HepG2 (cell line): ENCODE measurements around the gene PLSCR2. TPM values are rescaled to one million over a fixed set of nuclear protein-coding genes. Genes with fewer than 3 reads are reported as not detected.

Experiments
- HNRNPLL ChIP-seq: fragments of 200-400 bp; formaldehyde crosslinking; IDR thresholded peaks from 2 replicates; pipeline ENCODE4 v1.6.1; 2017; ENCODE audit warnings: mild to moderate bottlenecking, low read depth, low read length; ENCODE audit not compliant: poor library complexity, severe bottlenecking
- MXD3 ChIP-seq: IDR thresholded peaks from 2 replicates; pipeline ENCODE4 v1.6.1; 2016; ENCODE audit warnings: mild to moderate bottlenecking, missing biosample characterization, missing genetic modification reagents
- PRDM4 ChIP-seq: sonication (generic); formaldehyde crosslinking; IDR thresholded peaks from 2 replicates; pipeline ENCODE4 v1.9.0; 2021; ENCODE audit warnings: missing genetic modification reagents, borderline replicate concordance
- SOX6 ChIP-seq, 2 experiments: fragments of 450-650 bp in 1 of 2; sonication (generic) in 1 of 2; formaldehyde crosslinking in 1 of 2; IDR thresholded peaks; 2 replicates each; pipeline versions ENCODE4 v1.4.0 to v1.6.1; 2017 to 2020; ENCODE audit warnings: antibody characterized with exemption in 1 of 2, mild to moderate bottlenecking in 1 of 2, missing genetic modification reagents in 1 of 2
- SSRP1 ChIP-seq: IDR thresholded peaks from 2 replicates; pipeline ENCODE4 v1.6.1; 2016; ENCODE audit warnings: control low read depth
- U2AF1 ChIP-seq: fragments of 200-400 bp; formaldehyde crosslinking; optimal IDR thresholded peaks from 2 replicates; pipeline ENCODE3; 2017; ENCODE audit warnings: mild to moderate bottlenecking, low read depth, low read length
- ZBTB40 ChIP-seq, 2 experiments: fragments of 450-650 bp in 1 of 2; sonication (generic) in 1 of 2; formaldehyde crosslinking in 1 of 2; IDR thresholded peaks; 2 replicates each; pipeline versions ENCODE4 v1.6.1 to v1.8.0; 2016 to 2022; ENCODE audit warnings: antibody characterized with exemption in 1 of 2, mild to moderate bottlenecking in 1 of 2, missing genetic modification reagents in 1 of 2
- ZNF230 ChIP-seq: sonication (generic); formaldehyde crosslinking; IDR thresholded peaks from 2 replicates; pipeline ENCODE4 v1.4.0; 2020; ENCODE audit warnings: mild to moderate bottlenecking, missing genetic modification reagents
- ZSCAN25 ChIP-seq: sonication (generic); formaldehyde crosslinking; IDR thresholded peaks from 2 replicates; pipeline ENCODE4 v1.8.0; 2022; ENCODE audit warnings: mild to moderate bottlenecking, missing genetic modification reagents
- polyA plus RNA-seq, 8 experiments: library from polyadenylated mRNA; depleted of rRNA in 3 of 8; stranded (reverse) in 7 of 8; unstranded in 1 of 8; fragments of >200 nt; fragmentation: Illumina TruSeq in 4 of 8; extraction: Trizol in 4 of 8; gene quantifications; 2 replicates each; pipeline versions ENCODE4 v1.2.1 to v1.2.3, GENCODE V29; 2011 to 2016; ENCODE audit warnings: low read depth in 4 of 8, missing spikeins in 1 of 8, mixed read lengths in 1 of 8; ENCODE audit not compliant: insufficient read depth in 1 of 8
- total RNA-seq, 5 experiments: library from RNA; depleted of rRNA; stranded (reverse); fragments of >200 nt; fragmentation: Illumina TruSeq; extraction: Trizol; gene quantifications; 2 replicates each; pipeline ENCODE4 v1.2.3, GENCODE V29; 2016; ENCODE audit warnings: low read depth in 1 of 5
- TF ChIP-seq, protein P1 (sequence below): sonication (generic); formaldehyde crosslinking; IDR thresholded peaks from 2 replicates; pipeline ENCODE4 v1.9.0; 2021; ENCODE audit warnings: missing genetic modification reagents, borderline replicate concordance

Gene PLSCR2
- total and polyA plus RNA-seq, 2 of the 13 experiments (the other 11 are each of a cell fraction or from before 2014, with no cell fraction given) = not detected

DNA sequence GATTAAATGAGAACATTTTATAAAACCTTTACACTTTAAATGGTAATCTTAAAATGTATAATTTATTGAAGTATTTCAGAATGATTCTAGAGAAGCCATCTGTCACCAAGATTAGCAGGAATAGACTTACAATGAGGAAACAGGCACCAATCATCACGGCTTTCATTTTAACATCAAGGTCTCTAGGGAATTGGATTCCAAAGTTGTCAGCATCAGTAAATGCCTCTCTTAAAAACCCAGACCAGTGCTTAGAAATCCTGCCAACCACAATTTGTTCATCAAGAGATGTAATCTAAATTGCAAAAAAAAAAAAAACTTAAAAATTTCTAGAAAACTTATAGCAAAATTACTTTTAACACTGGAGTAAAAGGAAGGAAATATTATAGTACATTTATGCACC lies 20.3 kb downstream of the PLSCR2 start (continued):
- TF ChIP-seq ZBTB40 (IDR thresholded peaks at IDR 0.05) = no peak
- no peak for TF ChIP-seq ZBTB40 (CRISPR knock-in tag; IDR thresholded peaks at IDR 0.05)
- no peak for TF ChIP-seq MXD3
- TF ChIP-seq SOX6 (IDR thresholded peaks at IDR 0.05) = no peak
- TF ChIP-seq SOX6 (CRISPR knock-in tag; IDR thresholded peaks at IDR 0.05) = no peak
- TF ChIP-seq HNRNPLL = no peak
- TF ChIP-seq, protein P1, sequence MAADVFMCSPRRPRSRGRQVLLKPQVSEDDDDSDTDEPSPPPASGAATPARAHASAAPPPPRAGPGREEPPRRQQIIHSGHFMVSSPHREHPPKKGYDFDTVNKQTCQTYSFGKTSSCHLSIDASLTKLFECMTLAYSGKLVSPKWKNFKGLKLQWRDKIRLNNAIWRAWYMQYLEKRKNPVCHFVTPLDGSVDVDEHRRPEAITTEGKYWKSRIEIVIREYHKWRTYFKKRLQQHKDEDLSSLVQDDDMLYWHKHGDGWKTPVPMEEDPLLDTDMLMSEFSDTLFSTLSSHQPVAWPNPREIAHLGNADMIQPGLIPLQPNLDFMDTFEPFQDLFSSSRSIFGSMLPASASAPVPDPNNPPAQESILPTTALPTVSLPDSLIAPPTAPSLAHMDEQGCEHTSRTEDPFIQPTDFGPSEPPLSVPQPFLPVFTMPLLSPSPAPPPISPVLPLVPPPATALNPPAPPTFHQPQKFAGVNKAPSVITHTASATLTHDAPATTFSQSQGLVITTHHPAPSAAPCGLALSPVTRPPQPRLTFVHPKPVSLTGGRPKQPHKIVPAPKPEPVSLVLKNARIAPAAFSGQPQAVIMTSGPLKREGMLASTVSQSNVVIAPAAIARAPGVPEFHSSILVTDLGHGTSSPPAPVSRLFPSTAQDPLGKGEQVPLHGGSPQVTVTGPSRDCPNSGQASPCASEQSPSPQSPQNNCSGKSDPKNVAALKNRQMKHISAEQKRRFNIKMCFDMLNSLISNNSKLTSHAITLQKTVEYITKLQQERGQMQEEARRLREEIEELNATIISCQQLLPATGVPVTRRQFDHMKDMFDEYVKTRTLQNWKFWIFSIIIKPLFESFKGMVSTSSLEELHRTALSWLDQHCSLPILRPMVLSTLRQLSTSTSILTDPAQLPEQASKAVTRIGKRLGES (CRISPR knock-in tag) = no peak
- TF ChIP-seq PRDM4 (CRISPR knock-in tag) = no peak
- TF ChIP-seq SSRP1 = no peak
- no peak for TF ChIP-seq ZSCAN25 (CRISPR knock-in tag)
- no peak for TF ChIP-seq U2AF1
- TF ChIP-seq ZNF230 (CRISPR knock-in tag) = no peak
